Fibroblast of mammary gland (primary cell): ENCODE data around the gene ZNF829.
A peak's percentile ranks its signal among the peaks of the same experiment; 100 is the strongest.

Experiments used
- DNase-seq: peaks from one replicate; pipeline ENCODE4 v3.0.0-alpha.2; 2010; ENCODE audit warnings: low read depth
- H3K4me3 ChIP-seq: 2 replicates; pipeline ENCODE4 v1.5.1; 2011; ENCODE audit warnings: low read depth, mild to moderate bottlenecking, low read length, moderate library complexity; ENCODE audit not compliant: control insufficient read depth
- TF ChIP-seq, protein P1 (sequence below): conservative IDR thresholded peaks from 2 replicates; pipeline ENCODE4 v1.5.1; 2011; ENCODE audit warnings: low read depth, low read length, inconsistent platforms; ENCODE audit not compliant: control insufficient read depth, insufficient read depth

Gene ZNF829

DNA sequence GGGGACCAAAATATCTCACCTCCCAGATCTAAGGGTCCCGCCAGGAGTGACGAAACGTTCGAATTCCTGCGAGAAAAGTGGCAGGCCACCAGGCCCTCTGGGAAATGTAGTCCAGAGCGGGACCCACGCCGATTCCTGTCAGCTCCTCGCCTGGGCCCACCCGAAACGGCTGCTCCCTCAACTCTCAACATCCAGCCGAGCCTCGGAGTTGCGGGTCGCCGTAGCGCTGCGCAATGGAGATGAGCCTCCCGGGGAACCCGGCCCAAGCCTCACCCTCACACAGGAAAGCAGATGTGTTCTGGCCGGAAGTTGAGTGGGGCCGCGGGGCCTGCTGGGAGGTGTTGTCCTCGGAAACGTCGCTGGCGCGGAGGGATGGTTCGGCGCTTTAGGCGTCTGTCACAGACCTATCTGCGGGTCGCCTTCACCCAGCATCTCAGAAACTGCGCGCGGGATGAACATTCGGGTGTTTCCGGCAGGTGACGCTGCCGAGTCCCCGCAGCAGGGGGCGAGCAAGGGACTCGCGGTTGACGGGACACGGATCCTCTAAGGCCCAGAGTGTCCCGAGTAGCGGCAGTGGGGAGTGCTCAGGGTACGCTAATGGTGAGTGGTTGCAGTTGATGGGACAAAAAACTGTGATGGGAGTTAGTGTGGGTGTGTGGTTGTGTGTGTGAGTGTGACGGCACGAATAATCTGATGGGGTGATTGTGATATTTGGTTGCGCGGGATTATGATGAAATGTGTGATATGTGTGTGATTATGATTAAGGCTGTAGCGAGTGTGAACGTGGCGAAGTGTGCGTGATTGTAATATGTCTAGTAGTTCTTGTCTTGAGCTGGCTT, at the start of gene ZNF829, which contains the start of gene ZNF568:
Gene ZNF829 (minus strand): TSS at position 300 of the 839 bp plus-strand sequence. CDS start 1,124 bp downstream, outside the sequence.
Gene ZNF568 (plus strand): TSS at position 341 of the 839 bp plus-strand sequence. CDS start 6,439 bp downstream, outside the sequence.
- TF ChIP-seq, protein P1, sequence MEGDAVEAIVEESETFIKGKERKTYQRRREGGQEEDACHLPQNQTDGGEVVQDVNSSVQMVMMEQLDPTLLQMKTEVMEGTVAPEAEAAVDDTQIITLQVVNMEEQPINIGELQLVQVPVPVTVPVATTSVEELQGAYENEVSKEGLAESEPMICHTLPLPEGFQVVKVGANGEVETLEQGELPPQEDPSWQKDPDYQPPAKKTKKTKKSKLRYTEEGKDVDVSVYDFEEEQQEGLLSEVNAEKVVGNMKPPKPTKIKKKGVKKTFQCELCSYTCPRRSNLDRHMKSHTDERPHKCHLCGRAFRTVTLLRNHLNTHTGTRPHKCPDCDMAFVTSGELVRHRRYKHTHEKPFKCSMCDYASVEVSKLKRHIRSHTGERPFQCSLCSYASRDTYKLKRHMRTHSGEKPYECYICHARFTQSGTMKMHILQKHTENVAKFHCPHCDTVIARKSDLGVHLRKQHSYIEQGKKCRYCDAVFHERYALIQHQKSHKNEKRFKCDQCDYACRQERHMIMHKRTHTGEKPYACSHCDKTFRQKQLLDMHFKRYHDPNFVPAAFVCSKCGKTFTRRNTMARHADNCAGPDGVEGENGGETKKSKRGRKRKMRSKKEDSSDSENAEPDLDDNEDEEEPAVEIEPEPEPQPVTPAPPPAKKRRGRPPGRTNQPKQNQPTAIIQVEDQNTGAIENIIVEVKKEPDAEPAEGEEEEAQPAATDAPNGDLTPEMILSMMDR, result peak; percentile 60
- peak; percentile 84 for DNase-seq
- peak within 1 kb of the TSS; percentile 91 for H3K4me3 ChIP-seq

DNA sequence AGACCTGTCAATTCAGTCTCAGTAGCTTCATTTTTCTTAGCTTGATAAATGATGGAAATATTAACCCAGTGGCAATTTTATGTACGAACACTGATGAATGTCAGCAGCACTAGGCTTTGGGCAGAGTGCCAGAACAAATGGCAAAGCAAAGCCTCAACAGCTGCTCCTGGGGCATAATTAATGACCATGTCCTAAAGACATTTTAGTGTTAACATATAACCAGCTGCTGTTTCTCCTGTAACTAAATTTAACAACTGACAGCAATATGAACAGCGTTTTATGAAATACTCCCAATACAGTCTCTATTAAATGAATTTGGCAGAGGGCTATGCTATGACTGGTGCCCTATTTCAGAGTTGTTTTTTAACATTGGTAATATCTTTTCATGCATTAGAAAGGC, 47.2 kb upstream of the ZNF829 start:
- TF ChIP-seq, protein P1, result no peak
- DNase-seq, result no peak
- H3K4me3 ChIP-seq, result no peak overlapping the region

DNA sequence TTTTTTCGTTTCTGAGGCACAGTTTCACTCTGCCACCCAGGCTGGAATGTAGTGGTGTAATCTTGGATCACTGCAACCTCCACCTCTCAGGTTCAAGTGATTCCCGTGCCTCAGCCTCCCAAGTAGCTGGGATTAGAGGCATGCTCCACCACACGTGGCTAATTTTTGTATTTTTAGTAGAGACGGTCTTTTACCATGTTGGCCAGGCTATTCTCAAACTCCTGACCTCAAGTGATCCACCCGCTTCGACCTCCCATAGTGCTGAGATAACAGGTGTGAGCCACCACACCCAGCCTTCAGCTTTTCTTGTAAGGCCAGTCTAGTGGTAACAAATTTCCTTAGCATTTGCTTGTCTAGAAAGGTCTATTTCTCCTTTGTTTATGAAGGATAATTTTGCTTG, 46.3 kb upstream of the ZNF829 start:
- no peak overlapping the region for H3K4me3 ChIP-seq
- TF ChIP-seq, protein P1, result no peak
- DNase-seq, result no peak

DNA sequence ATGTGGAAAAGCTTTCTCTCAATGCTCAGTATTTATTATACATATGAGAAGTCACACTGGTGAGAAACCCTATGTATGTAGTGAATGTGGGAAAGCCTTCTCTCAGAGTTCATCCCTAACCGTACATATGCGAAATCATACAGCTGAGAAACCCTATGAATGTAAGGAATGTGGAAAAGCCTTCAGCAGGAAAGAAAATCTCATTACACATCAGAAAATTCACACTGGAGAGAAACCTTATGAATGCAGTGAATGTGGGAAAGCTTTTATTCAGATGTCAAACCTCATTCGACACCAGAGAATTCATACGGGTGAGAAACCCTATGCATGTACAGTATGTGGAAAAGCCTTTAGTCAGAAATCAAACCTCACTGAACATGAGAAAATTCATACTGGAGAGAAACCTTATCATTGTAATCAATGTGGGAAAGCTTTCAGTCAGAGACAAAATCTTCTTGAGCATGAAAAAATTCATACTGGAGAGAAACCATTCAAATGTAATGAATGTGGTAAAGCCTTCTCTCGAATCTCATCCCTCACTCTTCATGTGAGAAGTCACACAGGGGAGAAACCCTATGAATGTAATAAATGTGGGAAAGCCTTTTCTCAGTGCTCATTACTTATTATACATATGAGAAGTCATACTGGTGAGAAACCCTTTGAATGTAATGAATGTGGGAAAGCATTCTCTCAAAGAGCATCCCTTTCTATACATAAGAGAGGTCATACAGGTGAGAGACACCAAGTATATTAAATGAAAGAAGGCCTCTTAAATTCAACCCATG, 34.4 kb upstream of the ZNF829 start:
- TF ChIP-seq, protein P1, result no peak
- no peak overlapping the region for H3K4me3 ChIP-seq
- DNase-seq, result peak; percentile 3

DNA sequence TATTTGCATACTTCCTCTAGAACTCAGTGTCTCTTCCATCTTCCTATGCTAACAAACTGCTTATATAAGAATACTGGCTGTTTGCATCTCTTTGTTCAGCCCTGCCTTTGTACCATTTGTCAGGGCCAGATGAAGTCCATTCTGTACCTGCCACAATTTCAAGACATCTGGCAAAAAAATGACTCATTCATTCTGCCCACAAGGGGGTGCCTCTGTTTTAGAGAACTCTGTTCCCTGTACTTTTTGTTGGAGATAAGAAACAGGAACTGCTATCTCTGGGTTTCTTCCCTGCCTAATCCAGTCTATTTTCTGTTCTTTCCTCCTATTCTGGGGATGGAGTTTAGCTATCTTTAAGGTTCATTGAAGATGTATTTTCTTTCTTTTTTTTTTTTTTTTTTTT, 23.1 kb upstream of the ZNF829 start:
- H3K4me3 ChIP-seq, result no peak overlapping the region
- peak; percentile 12 for DNase-seq
- TF ChIP-seq, protein P1, result no peak

DNA sequence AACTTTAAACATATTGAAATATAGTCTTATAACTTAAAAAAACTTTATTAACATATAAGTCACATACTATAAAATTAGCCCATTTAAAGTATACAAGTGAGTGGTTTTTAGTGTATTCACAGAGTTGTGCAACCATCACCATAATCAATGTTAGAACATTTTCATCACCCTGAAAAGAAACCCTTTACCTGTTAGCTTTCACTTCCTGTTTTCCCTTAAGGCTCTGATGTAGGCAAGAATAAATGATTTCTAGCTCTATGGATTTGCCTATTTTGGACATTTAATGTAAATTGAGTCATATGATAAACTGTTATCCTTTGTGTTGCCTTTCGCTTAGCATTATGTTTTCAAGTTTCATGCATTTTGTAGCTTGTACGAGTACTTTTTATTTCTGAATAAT, 15.6 kb upstream of the ZNF829 start:
- DNase-seq, result no peak
- H3K4me3 ChIP-seq, result no peak overlapping the region
- TF ChIP-seq, protein P1, result no peak
